Panc1 (cell line): ENCODE data around the gene TRDN. TPM values are rescaled to one million over a fixed set of nuclear protein-coding genes. Genes with fewer than 3 reads are reported as not detected.
"Not testable (repeated sequence)": the region's sequence is repeated elsewhere in the genome, so short reads cannot be mapped to it uniquely, and the experiment has no call there.

Experiments used
- ATAC-seq: fragments of 200-7000 bp; cut with Tn5 transposase; 2 replicates; pipeline ENCODE4 v1.9.1; 2020; ENCODE audit warnings: mild to moderate bottlenecking, moderate library complexity
- BruUV-seq: library from RNA; stranded (reverse); fragments of 400-500 nt; replicated peaks from 2 replicates; lab custom pipeline; 2021; lab: Mats Ljungman, UMichigan
- CTCF ChIA-PET: fragments of 300-600 bp; sonication (Branson Sonifier 250); formaldehyde crosslinking; loops from one replicate; lab custom pipeline; 2022; ENCODE audit warnings: antibody characterized with exemption; lab: Charles Lee
- POLR2A ChIA-PET: fragments of 300-600 bp; sonication (Branson Sonifier 250); formaldehyde crosslinking; loops from one replicate; lab custom pipeline; 2022; ENCODE audit warnings: antibody characterized with exemption; lab: Charles Lee
- DNase-seq: peaks from one replicate; pipeline ENCODE4 v3.0.0-alpha.2; 2010; ENCODE audit warnings: low read depth, low spot score
- H3K27ac ChIP-seq: 2 replicates; pipeline ENCODE4 v1.5.1; 2011; ENCODE audit warnings: mild to moderate bottlenecking, low read length, inconsistent platforms
- H3K27me3 ChIP-seq: fragments of 200-500 bp; sonication (Bioruptor generic); 2 replicates; pipeline ENCODE4 v1.6.0; 2014; ENCODE audit warnings: low read length, inconsistent platforms; ENCODE audit not compliant: control insufficient read depth, insufficient read depth
- H3K36me3 ChIP-seq: fragments of 200-500 bp; sonication (Bioruptor generic); 2 replicates; pipeline ENCODE4 v1.5.1; 2014; ENCODE audit warnings: inconsistent platforms, mild to moderate bottlenecking, low read length, moderate library complexity; ENCODE audit not compliant: control insufficient read depth, insufficient read depth
- H3K4me1 ChIP-seq: 2 replicates; pipeline ENCODE4 v1.5.1; 2011; ENCODE audit warnings: inconsistent platforms, mild to moderate bottlenecking, low read length, moderate library complexity; ENCODE audit not compliant: control insufficient read depth, insufficient read depth
- H3K4me3 ChIP-seq, 2 experiments: 2 replicates each; pipeline ENCODE4 v1.5.1; 2011 to 2012; ENCODE audit warnings: low read depth in 2 of 2, low read length in 2 of 2, mild to moderate bottlenecking in 2 of 2, inconsistent platforms in 1 of 2, moderate library complexity in 1 of 2
- H3K9me3 ChIP-seq: fragments of 200-500 bp; sonication (Bioruptor generic); 2 replicates; pipeline ENCODE4 v1.5.1; 2014; ENCODE audit warnings: low read depth, mild to moderate bottlenecking, inconsistent platforms, low read length, moderate library complexity; ENCODE audit not compliant: control insufficient read depth, insufficient read depth
- POLR2AphosphoS5 ChIP-seq: IDR thresholded peaks from 2 replicates; pipeline ENCODE4 v1.6.1; 2012; ENCODE audit warnings: mild to moderate bottlenecking, low read depth, low read length, moderate library complexity
- REST ChIP-seq, 2 experiments: IDR thresholded peaks; 2 replicates each; pipeline ENCODE4 v1.6.1; 2011 to 2012; ENCODE audit warnings: low read depth in 2 of 2, control low read depth in 1 of 2, low read length in 1 of 2, mild to moderate bottlenecking in 1 of 2, moderate library complexity in 1 of 2; ENCODE audit not compliant: insufficient read depth in 1 of 2
- SIN3A ChIP-seq: IDR thresholded peaks from 2 replicates; pipeline ENCODE4 v1.6.1; 2012; ENCODE audit warnings: low read depth, mild to moderate bottlenecking, low read length, moderate library complexity, borderline replicate concordance; ENCODE audit not compliant: insufficient read depth
- TCF7L2 ChIP-seq: IDR thresholded peaks from 2 replicates; pipeline ENCODE4 v1.6.1; 2011; ENCODE audit warnings: mild to moderate bottlenecking, low read depth, low read length, inconsistent platforms
- in situ Hi-C: cut with HindIII; loops from 2 replicates; pipeline ENCODE4 v1.10.0; 2016; ENCODE audit warnings: low sequenced_read_pairs, low pct_unique_long_range_greater_than_20kb
- intact Hi-C: fragments of 100-400 bp; cut with micrococcal nuclease; formaldehyde crosslinking; loops from one replicate; pipeline ENCODE4 v1.10.0; 2022; ENCODE audit not compliant: unreplicated experiment
- total RNA-seq: library from RNA; stranded (reverse); gene quantifications from one replicate; pipeline ENCODE4 v1.2.1, GENCODE V29; 2021; ENCODE audit not compliant: unreplicated experiment
- TF ChIP-seq, protein P1 (sequence below): fragments of 450-650 bp; IDR thresholded peaks from 2 replicates; pipeline ENCODE4 v1.5.1; 2017; ENCODE audit warnings: mild to moderate bottlenecking

The TRDN gene
- total RNA-seq, 1 experiment from 2014 or later, result not detected

DNA sequence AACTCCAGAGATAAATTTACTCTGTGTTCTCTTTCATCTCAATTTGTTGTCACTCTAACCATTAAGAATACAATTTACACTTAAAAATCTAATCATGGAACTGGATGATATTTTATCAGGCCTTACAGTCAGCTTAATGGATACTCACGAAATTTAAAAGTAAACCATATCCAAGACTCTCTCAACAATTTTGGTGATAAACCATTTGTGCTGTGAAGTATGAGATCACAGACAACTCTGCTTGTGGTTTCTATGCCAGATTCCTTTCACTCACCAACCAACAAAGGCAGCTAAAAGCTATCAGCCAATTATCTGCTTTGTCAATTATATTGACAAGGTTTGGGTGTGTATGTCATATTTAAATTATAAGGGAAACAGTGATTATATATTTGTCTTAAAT, 155.8 kb downstream of the TRDN start:
- H3K4me3 ChIP-seq, result no peak overlapping the region
- ATAC-seq (no peak), DNase-seq (no peak)
- H3K9me3 ChIP-seq, result no peaks in the 10 kb centered on the region
- in situ Hi-C loops (no loop called here), intact Hi-C loops (no loop called here)
- no TSS peak for BruUV-seq
- no peaks in the 10 kb centered on the region; the same call in 1 of the 2 replicates for H3K27me3 ChIP-seq
- TF ChIP-seq, protein P1, sequence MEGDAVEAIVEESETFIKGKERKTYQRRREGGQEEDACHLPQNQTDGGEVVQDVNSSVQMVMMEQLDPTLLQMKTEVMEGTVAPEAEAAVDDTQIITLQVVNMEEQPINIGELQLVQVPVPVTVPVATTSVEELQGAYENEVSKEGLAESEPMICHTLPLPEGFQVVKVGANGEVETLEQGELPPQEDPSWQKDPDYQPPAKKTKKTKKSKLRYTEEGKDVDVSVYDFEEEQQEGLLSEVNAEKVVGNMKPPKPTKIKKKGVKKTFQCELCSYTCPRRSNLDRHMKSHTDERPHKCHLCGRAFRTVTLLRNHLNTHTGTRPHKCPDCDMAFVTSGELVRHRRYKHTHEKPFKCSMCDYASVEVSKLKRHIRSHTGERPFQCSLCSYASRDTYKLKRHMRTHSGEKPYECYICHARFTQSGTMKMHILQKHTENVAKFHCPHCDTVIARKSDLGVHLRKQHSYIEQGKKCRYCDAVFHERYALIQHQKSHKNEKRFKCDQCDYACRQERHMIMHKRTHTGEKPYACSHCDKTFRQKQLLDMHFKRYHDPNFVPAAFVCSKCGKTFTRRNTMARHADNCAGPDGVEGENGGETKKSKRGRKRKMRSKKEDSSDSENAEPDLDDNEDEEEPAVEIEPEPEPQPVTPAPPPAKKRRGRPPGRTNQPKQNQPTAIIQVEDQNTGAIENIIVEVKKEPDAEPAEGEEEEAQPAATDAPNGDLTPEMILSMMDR, result no peak
- no peak for TF ChIP-seq SIN3A
- no peak for TF ChIP-seq TCF7L2
- no peaks in the 10 kb centered on the region for H3K4me1 ChIP-seq
- no peaks in the 10 kb centered on the region for H3K36me3 ChIP-seq
- POLR2A ChIA-PET, result no interaction called here
- CTCF ChIA-PET, result no interaction called here
- H3K27ac ChIP-seq, result no peak overlapping the region

- in situ Hi-C loops, H3K4me1 ChIP-seq, DNase-seq, H3K36me3 ChIP-seq, H3K27ac ChIP-seq, CTCF ChIA-PET, H3K27me3 ChIP-seq, H3K9me3 ChIP-seq, ATAC-seq, POLR2A ChIA-PET, intact Hi-C loops, BruUV-seq, H3K4me3 ChIP-seq: not testable (repeated sequence)
Measured at GRCh38 chr6:123472025-123472702, 164.6 kb downstream of the TRDN start.

DNA sequence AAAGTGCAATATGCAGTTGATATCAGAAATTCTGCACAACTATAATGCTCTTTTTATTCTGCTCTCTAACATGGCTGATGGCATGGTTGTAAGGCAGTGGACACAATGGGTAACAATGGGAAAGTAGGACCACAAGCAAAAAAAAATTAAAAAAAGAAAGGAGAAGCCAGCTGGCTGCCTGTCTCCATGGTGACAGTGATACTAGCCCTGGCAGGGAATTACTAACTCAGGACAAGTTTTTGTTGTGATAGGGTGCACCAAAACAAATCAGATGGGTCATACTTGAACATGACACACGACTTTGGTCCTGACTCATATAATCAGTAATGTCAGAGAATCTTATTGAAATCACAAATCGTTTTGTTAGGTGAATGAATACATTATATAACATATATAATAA, 169.4 kb downstream of the TRDN start:
- no peak for DNase-seq
- BruUV-seq, result no TSS peak

More for the DNA sequence above, 169.4 kb downstream of the TRDN start:
- Histone ChIP-seq H3K36me3 (no peaks in the 10 kb centered on the region), H3K4me3 (no peak overlapping the region), H3K9me3 (no peaks in the 10 kb centered on the region), H3K27me3 (no peaks in the 10 kb centered on the region; the same call in 1 of the 2 replicates), H3K27ac (no peak overlapping the region), H3K4me1 (no peaks in the 10 kb centered on the region)
- TF ChIP-seq, protein P1, result no peak
- no peak for TF ChIP-seq SIN3A
- no peak for TF ChIP-seq REST (IDR thresholded peaks at IDR 0.05; ENCODE audit: insufficient read depth in 1 of 2, low read depth in 2 of 2, low read length in 1 of 2)
- no peak for TF ChIP-seq TCF7L2
- TF ChIP-seq POLR2AphosphoS5, result no peak
- no peak for ATAC-seq
- ChIA-PET POLR2A (no interaction called here), CTCF (interaction anchor here (0.7 kb wide), 1 partner anchor 1048 kb away, joined by 9 read pairs; no protein-coding TSS in a partner anchor)
- intact Hi-C loops, result no loop called here
- in situ Hi-C loops, result no loop called here
